Lung (tissue), 12 donors: Measurements from ENCODE around the gene DRGX. TPM values are rescaled to one million over a fixed set of nuclear protein-coding genes. Genes with fewer than 3 reads are reported as not detected.

Experiments used
- ATAC-seq: fragments of 200-7000 bp; cut with Tn5 transposase; one replicate; pipeline ENCODE4 v1.9.1; 2020; ENCODE audit warnings: moderate number of reproducible peaks; ENCODE audit not compliant: insufficient read depth, low FRiP score
- DNase-seq, 3 donors: peaks; one replicate each; pipeline ENCODE4 v3.0.0-alpha.2; 2013 to 2017
- H3K27ac ChIP-seq, 2 donors: one replicate each; pipeline ENCODE4 v1.5.1; 2013; ENCODE audit warnings: mild to moderate bottlenecking in 2 of 2, moderate library complexity in 2 of 2, control low read depth in 1 of 2, inconsistent platforms in 1 of 2, low read depth in 1 of 2, low read length in 1 of 2
- H3K27me3 ChIP-seq, 3 donors: one replicate each; pipeline ENCODE4 v1.5.1; 2013; ENCODE audit warnings: low read length in 2 of 3; ENCODE audit not compliant: control insufficient read depth in 3 of 3, insufficient read depth in 3 of 3
- H3K36me3 ChIP-seq, 4 donors: one replicate each; pipeline ENCODE4 v1.5.1; 2013; ENCODE audit warnings: low read length in 4 of 4, mild to moderate bottlenecking in 1 of 4, moderate library complexity in 1 of 4; ENCODE audit not compliant: control insufficient read depth in 4 of 4, insufficient read depth in 4 of 4
- H3K4me1 ChIP-seq, 5 donors: one replicate each; pipeline ENCODE4 v1.5.1; 2013; ENCODE audit warnings: low read length in 5 of 5, mild to moderate bottlenecking in 2 of 5, moderate library complexity in 1 of 5; ENCODE audit not compliant: control insufficient read depth in 5 of 5, insufficient read depth in 5 of 5
- H3K4me3 ChIP-seq: one replicate; pipeline ENCODE4 v1.5.1; 2013; ENCODE audit warnings: mild to moderate bottlenecking, control low read depth, moderate library complexity
- H3K9ac ChIP-seq, 2 donors: one replicate each; pipeline ENCODE4 v1.5.1; 2013; ENCODE audit warnings: low read length in 2 of 2, control low read depth in 1 of 2; ENCODE audit not compliant: insufficient read depth in 1 of 2
- H3K9me3 ChIP-seq, 4 donors: one replicate each; pipeline ENCODE4 v1.5.1; 2013; ENCODE audit warnings: low read length in 3 of 4, mild to moderate bottlenecking in 1 of 4, moderate library complexity in 1 of 4; ENCODE audit not compliant: control insufficient read depth in 4 of 4, insufficient read depth in 3 of 4
- CTCF ChIP-seq: IDR thresholded peaks from 2 replicates; pipeline ENCODE4 v1.5.1; 2012; ENCODE audit warnings: mild to moderate bottlenecking; ENCODE audit errors: control extremely low read depth, extremely low read depth
- WGBS, 2 donors: extraction: QIAGEN DNeasy Blood & Tissue Kit; methylation state at CpG; one replicate each; pipeline ENCODE4 v1.1.7; 2013; 5-methylcytosine and 5-hydroxymethylcytosine counted together
- polyA plus RNA-seq, 2 donors: library from polyadenylated mRNA; stranded (reverse); fragments of 200-250 nt; gene quantifications; one replicate each; pipeline ENCODE4 v1.2.1, GENCODE V29; 2013
- total RNA-seq, 2 donors: library from RNA; depleted of rRNA in 1 of 2; stranded (reverse); fragments of >200 nt in 1 of 2; gene quantifications; one replicate each; pipeline ENCODE4 v1.2.1, GENCODE V29; 2014 to 2021
- donor health status: control.
- donor health status: control.
- donor health status: Bipolar disorder and iron deficiency.
- donor health status: healthy.
- donor health status: DM: yes; HTN: yes; CAD: no.

The DRGX gene
- total and polyA plus RNA-seq, 4 donors = 0.10 TPM; not detected in 3

GRCh38 chr10:49329146-49329505 is 66.8 kb downstream of the DRGX start:
- Histone ChIP-seq H3K9ac (no peak overlapping the region), H3K4me1 (no peaks in the 10 kb centered on the region), H3K27me3 (no peaks in the 10 kb centered on the region), H3K27ac (no peak overlapping the region), H3K36me3 (no peaks in the 10 kb centered on the region), H3K4me3 (no peak overlapping the region), H3K9me3 (peaks cover 0 to 2% (median 0%) of the 10 kb centered on the region in 4 donors)
- WGBS, 2 donors = 51 to 75% methylated on average over 4 of the region's 4 CpGs
- ATAC-seq (no peak), DNase-seq (no peak)
- no peak for TF ChIP-seq CTCF

- no peak for DNase-seq
- Histone ChIP-seq H3K27me3 (no peaks in the 10 kb centered on the region), H3K27ac (no peak overlapping the region), H3K36me3 (no peaks in the 10 kb centered on the region), H3K4me1 (peaks cover 0 to 1% (median 0%) of the 10 kb centered on the region in 5 donors), H3K9me3 (peaks cover 0 to 2% (median 0%) of the 10 kb centered on the region in 4 donors), H3K4me3 (no peak overlapping the region), H3K9ac (no peak overlapping the region)
- no peak for ATAC-seq
- 80 to 86% methylated on average over 9 of the region's 9 CpGs for WGBS, 2 donors
- no peak for TF ChIP-seq CTCF
Observed at GRCh38 chr10:49328401-49329145, 67.3 kb downstream of the DRGX start.

DNA sequence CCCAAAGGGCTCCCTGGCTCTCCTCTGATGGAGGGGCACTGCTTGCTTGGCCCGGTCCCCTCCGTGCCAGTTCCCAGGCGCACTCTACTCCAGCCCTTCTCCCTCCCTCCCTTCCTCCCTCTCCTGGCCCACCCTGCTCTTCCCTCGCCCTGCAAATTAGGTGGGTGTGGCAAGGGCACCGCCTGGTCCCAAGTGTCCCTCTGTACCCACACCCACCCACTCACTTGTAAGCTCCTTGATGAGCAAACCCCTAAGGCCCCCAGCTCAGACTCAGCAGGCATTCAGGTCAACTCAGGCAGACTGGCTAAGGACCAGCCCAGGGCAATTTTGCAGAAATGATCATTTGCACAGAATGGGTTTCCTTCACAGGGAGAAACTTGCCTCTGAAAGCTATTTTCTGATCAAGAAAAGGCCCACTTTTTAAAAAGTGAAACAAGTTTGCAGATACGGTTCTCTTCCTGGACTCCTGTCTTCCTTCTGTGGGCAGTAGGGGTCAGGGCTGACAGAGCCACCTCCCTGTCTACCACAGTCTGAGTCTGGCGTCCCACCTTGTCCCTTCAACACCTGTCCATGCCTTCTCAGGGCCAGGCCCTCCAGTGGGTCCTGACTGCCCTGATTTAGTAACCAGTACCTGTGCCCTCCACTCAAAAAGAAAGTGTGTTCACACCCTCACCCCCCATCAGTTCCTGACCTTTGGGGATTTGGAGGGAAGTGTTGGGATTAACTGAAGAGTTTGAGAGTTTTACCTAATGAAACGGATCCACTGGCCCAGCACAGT is 68.7 kb downstream of the DRGX start:
- Histone ChIP-seq H3K4me3 (no peak overlapping the region), H3K9me3 (peaks cover 0 to 2% (median 0%) of the 10 kb centered on the region in 4 donors), H3K4me1 (peaks cover 0 to 4% (median 0%) of the 10 kb centered on the region in 5 donors), H3K27ac (no peak overlapping the region), H3K9ac (no peak overlapping the region), H3K36me3 (no peaks in the 10 kb centered on the region), H3K27me3 (no peaks in the 10 kb centered on the region)
- TF ChIP-seq CTCF = no peak
- ATAC-seq (no peak), DNase-seq (no peak)
- WGBS, 2 donors = 85 to 92% methylated on average over 8 of the region's 8 CpGs
